Choroid plexus epithelial cell (primary cell): ENCODE results near the gene SLC6A11.

Source experiments
- DNase-seq: peaks from one replicate; pipeline ENCODE4 v3.0.0-alpha.2; 2010; ENCODE audit warnings: low read depth
- H3K4me3 ChIP-seq: 2 replicates; pipeline ENCODE4 v1.5.1; 2011; ENCODE audit warnings: low read depth, mild to moderate bottlenecking, control low read depth, low read length, moderate library complexity
- TF ChIP-seq, protein P1 (sequence below): conservative IDR thresholded peaks from 2 replicates; pipeline ENCODE4 v1.5.1; 2011; ENCODE audit warnings: low read depth, mild to moderate bottlenecking, control low read depth, inconsistent platforms, low read length, moderate library complexity

SLC6A11 gene

DNA sequence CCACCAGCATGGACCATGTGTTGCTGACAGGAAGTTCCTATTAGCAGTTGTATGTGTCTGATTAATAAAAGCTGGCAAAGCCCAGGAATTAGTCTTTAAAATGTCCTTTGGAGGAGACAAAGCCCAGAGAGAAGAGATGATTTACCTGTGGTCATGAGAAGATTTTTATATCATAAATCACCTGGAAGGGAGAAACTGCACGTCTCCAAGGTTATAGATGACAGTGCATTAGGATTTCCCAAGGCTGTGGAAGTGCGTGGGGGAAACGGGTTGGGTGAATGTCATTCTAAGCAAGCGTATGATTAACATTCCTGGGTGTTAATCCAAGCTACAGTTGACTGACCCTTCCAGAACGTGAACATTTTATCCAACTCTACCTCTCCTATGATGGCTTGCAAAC, 76.6 kb downstream of the SLC6A11 start:
- no peak overlapping the region for H3K4me3 ChIP-seq
- TF ChIP-seq, protein P1, sequence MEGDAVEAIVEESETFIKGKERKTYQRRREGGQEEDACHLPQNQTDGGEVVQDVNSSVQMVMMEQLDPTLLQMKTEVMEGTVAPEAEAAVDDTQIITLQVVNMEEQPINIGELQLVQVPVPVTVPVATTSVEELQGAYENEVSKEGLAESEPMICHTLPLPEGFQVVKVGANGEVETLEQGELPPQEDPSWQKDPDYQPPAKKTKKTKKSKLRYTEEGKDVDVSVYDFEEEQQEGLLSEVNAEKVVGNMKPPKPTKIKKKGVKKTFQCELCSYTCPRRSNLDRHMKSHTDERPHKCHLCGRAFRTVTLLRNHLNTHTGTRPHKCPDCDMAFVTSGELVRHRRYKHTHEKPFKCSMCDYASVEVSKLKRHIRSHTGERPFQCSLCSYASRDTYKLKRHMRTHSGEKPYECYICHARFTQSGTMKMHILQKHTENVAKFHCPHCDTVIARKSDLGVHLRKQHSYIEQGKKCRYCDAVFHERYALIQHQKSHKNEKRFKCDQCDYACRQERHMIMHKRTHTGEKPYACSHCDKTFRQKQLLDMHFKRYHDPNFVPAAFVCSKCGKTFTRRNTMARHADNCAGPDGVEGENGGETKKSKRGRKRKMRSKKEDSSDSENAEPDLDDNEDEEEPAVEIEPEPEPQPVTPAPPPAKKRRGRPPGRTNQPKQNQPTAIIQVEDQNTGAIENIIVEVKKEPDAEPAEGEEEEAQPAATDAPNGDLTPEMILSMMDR = no peak
- DNase-seq = no peak

DNA sequence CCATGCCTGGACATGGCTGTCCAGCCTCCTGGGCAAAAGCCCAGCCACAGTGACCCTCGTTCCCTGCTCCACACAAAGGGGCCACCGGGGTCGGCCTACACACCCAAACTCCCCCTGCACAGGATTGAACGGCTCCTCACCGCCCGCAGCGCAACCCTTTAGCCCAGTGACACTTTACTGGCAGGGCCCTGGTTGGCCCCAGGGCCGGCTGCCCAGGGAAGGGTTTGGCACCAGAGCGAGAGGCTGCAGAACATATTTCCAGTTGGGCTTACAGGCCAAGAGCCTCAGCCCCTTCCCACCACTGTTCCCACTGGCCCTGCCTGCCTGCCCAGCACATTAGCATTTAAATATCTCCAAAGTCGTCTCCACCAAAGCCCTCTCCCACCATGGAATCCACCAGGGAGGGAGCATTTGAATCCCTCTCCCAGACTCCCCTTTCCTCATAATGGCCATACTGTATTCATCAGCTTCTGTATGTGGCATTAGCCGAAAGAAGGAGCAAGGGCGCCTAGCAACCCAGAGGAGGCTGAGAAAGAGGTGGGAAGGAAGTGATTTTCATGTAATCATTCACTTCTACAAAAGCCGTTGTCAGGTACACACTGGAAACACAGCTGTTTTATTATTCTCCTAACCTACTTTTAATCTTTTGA, 85.4 kb downstream of the SLC6A11 start:
- TF ChIP-seq, protein P1 = no peak
- no peak overlapping the region for H3K4me3 ChIP-seq
- no peak for DNase-seq

DNA sequence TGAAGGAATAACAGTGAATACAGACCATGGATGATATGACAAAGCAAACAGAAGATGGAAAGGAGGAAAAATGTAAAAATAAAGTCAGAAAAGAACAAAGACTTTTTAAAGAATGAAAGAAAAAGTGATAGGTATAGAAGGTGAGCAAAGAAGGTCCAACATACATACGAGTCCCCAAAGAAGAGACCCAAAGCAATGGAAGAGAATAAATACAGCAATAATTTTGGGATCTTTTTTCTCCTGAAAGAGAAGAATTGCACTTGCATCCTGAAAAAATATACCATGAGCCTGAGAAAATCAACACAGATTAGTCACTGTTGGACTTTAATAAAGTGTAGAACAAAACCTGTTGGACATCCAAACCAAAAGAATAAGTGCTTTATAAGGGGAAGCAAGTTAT, 91.2 kb downstream of the SLC6A11 start:
- H3K4me3 ChIP-seq = no peak overlapping the region
- DNase-seq = no peak
- TF ChIP-seq, protein P1 = no peak

DNA sequence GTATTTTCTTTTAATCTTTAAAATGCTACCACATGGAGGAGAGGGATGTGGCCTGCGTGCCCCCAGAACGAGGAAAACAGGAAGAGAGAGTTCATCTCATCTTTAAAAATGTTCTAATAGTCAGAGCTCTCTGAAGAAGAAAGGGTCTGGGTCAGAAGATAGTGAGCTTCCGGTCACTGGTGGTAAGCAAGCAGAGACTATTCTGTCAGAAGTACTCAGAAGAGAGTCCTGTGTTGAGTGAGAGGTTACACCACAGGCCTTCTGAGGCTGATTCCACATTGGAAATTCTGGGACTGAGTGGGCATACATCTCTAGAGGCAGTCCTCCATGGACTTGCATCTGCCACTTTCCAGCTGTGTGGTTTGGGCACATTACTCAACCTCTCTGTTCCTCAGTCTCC, 94.3 kb downstream of the SLC6A11 start:
- no peak for DNase-seq
- TF ChIP-seq, protein P1 = no peak
- no peak overlapping the region for H3K4me3 ChIP-seq

DNA sequence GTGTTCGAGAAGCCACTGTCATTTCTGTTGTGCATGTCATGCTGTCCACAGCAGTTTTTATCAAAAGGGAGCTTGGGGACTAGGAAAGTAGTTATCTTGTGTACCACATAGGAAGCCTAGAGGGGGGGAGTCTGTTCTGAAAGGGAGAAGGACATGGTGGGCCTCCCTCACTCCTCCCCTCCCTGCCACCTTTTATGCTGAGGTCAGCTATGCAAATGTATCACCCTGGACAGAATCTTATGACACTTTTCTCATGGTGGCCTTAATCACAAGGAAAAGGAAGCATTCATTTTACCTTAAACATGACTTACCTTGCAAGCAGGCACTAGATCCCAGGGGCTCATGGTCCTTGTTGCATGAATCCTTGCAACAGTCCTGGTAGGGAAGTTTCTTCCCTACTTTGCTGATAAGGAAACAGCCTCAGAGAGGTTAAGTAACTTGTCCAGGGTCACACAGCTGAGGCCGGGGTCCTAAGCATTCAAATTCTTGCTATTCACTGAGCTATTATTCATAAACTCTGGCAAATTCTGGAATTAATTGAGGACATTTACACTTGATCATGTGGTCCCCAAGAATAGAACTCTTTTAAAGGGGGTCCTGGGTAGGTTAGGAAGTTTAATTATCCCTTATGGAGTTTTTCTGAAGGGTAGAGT, 95.4 kb downstream of the SLC6A11 start:
- no peak overlapping the region for H3K4me3 ChIP-seq
- DNase-seq = no peak
- TF ChIP-seq, protein P1 = no peak

DNA sequence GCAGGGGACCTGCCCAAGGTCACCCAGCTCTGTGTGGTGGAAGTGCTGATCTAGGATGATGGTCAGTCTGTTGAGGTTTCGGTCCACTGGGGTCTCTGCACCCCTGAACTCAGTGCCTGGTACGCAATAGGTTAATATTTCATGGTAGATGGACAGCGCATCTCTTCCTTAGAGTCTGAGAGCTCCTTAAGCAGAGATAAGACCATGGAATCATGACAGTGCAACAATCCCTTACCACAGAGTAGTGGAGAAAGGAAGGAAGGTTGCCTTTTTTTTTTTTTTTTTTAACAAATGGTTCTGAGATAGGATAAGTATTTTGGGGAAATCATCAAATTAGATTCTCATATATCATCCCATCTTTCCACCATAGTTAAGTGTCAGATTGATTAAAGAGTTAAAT, 96.8 kb downstream of the SLC6A11 start:
- DNase-seq = no peak
- no peak overlapping the region for H3K4me3 ChIP-seq
- TF ChIP-seq, protein P1 = no peak

DNA sequence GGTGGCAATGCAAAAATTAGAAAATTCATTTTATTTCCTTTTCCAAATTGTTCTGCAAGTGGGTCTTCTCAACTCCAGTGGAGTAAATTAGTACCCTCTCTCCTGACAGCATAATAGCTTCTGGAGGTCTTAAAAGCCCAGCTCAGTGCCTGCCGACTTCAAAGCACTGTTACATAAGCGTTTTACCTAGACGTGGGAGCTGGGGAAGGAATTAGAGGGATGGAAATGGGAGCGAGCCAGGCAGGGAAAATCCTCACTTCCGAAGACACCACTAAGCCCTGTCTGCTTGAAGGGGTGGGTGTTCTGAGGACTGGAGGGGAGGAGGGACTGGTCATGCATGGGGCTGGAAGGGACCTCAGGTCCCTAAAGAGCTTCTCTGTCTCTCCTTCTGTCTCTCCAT, 99.3 kb downstream of the SLC6A11 start:
- no peak for DNase-seq
- TF ChIP-seq, protein P1 = no peak
- H3K4me3 ChIP-seq = no peak overlapping the region
